IPS-NIHi11 (cell line): ENCODE results near the gene ANKRD34C.
"Not testable (repeated sequence)": the region's sequence is repeated elsewhere in the genome, so short reads cannot be mapped to it uniquely, and the experiment has no call there.

Source experiments
- DNase-seq: peaks from one replicate; pipeline ENCODE4 v3.0.0; 2012; ENCODE audit warnings: mixed read lengths, low spot score

ANKRD34C gene

GRCh38 chr15:79310985-79311900 is 28.7 kb downstream of the ANKRD34C start, which contains the start of gene TMED3:
TMED3 (plus strand) TSS chr15:79311112; CDS start chr15:79311250, 138 bp downstream.
- peak; percentile 98 for DNase-seq

- DNase-seq, result no peak
Observed at GRCh38 chr15:79311901-79312553, 29.5 kb downstream of the ANKRD34C start.

GRCh38 chr15:79314186-79314585 is 31.7 kb downstream of the ANKRD34C start:
- DNase-seq, result no peak

GRCh38 chr15:79314811-79315210 is 32.3 kb downstream of the ANKRD34C start:
- no peak for DNase-seq

GRCh38 chr15:79315623-79316328 is 33.3 kb downstream of the ANKRD34C start:
- no peak for DNase-seq

GRCh38 chr15:79316864-79317263 is 34.3 kb downstream of the ANKRD34C start:
- DNase-seq, result no peak

GRCh38 chr15:79319973-79320372 is 37.5 kb downstream of the ANKRD34C start:
- DNase-seq, result not testable (repeated sequence)

- no peak for DNase-seq
Observed at GRCh38 chr15:79321876-79322275, 39.4 kb downstream of the ANKRD34C start.

- DNase-seq, result no peak
Observed at GRCh38 chr15:79322306-79322705, 39.8 kb downstream of the ANKRD34C start.

- no peak for DNase-seq
Observed at GRCh38 chr15:79322945-79323344, 40.4 kb downstream of the ANKRD34C start.

- DNase-seq, result no peak
Observed at GRCh38 chr15:79329171-79329611, 46.7 kb downstream of the ANKRD34C start.
